Measurements from ENCODE around the gene CARMIL1. TPM values are rescaled to one million over a fixed set of nuclear protein-coding genes. Genes with fewer than 3 reads are reported as not detected.

CARMIL1 gene
- total and polyA plus RNA-seq, 10 of the 15 experiments (the other 5 are each of a cell fraction or from before 2014, with no cell fraction given) = 6.4 to 18.1 (median 10.3) TPM

GRCh38 chr6:25309886-25310285 lies 30.7 kb downstream of the CARMIL1 start (continued):
- TF ChIP-seq ZNF687 (IDR thresholded peaks at IDR 0.05) (no peak), SIN3A (IDR thresholded peaks at IDR 0.05; ENCODE audit: low read depth, low read length) (no peak)
- TF ChIP-seq, protein P1, sequence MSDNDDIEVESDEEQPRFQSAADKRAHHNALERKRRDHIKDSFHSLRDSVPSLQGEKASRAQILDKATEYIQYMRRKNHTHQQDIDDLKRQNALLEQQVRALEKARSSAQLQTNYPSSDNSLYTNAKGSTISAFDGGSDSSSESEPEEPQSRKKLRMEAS (IDR thresholded peaks at IDR 0.05; ENCODE audit: low read depth, low read length) = no peak
- TF ChIP-seq, protein P2, sequence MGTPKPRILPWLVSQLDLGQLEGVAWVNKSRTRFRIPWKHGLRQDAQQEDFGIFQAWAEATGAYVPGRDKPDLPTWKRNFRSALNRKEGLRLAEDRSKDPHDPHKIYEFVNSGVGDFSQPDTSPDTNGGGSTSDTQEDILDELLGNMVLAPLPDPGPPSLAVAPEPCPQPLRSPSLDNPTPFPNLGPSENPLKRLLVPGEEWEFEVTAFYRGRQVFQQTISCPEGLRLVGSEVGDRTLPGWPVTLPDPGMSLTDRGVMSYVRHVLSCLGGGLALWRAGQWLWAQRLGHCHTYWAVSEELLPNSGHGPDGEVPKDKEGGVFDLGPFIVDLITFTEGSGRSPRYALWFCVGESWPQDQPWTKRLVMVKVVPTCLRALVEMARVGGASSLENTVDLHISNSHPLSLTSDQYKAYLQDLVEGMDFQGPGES (IDR thresholded peaks at IDR 0.05) = no peak

GRCh38 chr6:25311331-25311840 lies 32.2 kb downstream of the CARMIL1 start:
- SMC1A ChIA-PET (ENCODE audit: uncharacterized antibody, unreplicated experiment) = interaction anchor here (0.8 to 2.0 kb wide), 3 partner anchors 15 to 32 kb away, joined by 3 to 4 read pairs (median 3); no protein-coding TSS in a partner anchor
- intact Hi-C loops (cut with micrococcal nuclease; ENCODE audit: unreplicated experiment) = no loop called here
- WGBS (ENCODE audit: insufficient coverage, insufficient replicate concordance, low lambda C conversion rate, missing lambda C conversion rate) = 0% methylated on average over 1 of the region's 1 CpG
- BruUV-seq (replicated peaks) = no TSS peak
- no peak overlapping the region for H3K4me2 ChIP-seq (ENCODE audit: control insufficient read depth, insufficient read depth)
- H3K9me3 ChIP-seq (replicated peaks; ENCODE audit: control insufficient read depth, insufficient read depth, low read length) = no peaks in the 10 kb centered on the region
- H3K27me3 ChIP-seq (replicated peaks in 1 of 2; ENCODE audit: control insufficient read depth in 2 of 2, insufficient read depth in 2 of 2, low read length in 1 of 2) = no peaks in the 10 kb centered on the region
- no peak overlapping the region for H3K4me3 ChIP-seq
- POLR2A ChIA-PET = no interaction called here
- no peak for ATAC-seq
- RAD21 ChIA-PET (ENCODE audit: unreplicated experiment) = interaction anchor here (0.9 to 2.4 kb wide), 2 partner anchors 46 to 58 kb away, joined by 3 to 7 read pairs; no protein-coding TSS in a partner anchor
- H3K36me3 ChIP-seq (ENCODE audit: control insufficient read depth in 2 of 2, insufficient read depth in 2 of 2, low read length in 1 of 2) = no peaks in the 10 kb centered on the region
- H4K20me1 ChIP-seq (ENCODE audit: control insufficient read depth, insufficient read depth) = no peaks in the 10 kb centered on the region
- no peak for FAIRE-seq
- no peaks in the 10 kb centered on the region for H3K4me1 ChIP-seq (ENCODE audit: control insufficient read depth, insufficient read depth, low read length)
- H2AFZ ChIP-seq (ENCODE audit: control insufficient read depth, low read depth, low read length) = no peak overlapping the region
- in situ Hi-C loops (cut with MboI) = no loop called here
- CTCF ChIA-PET = interaction anchor here (0.8 to 3.2 kb wide), 3 partner anchors 11 to 179 kb away, joined by 3 to 12 read pairs (median 3); partner anchors contain the start of gene CARMIL1
- no peak overlapping the region for H3K27ac ChIP-seq (ENCODE audit: control insufficient read depth, insufficient read depth)
- no peak for DNase-seq (ENCODE audit: low read depth, low spot score)
- peaks cover 1% of the 10 kb centered on the region for H3K79me2 ChIP-seq (ENCODE audit: control insufficient read depth, insufficient read depth, low read length)
- TF ChIP-seq, protein P3, sequence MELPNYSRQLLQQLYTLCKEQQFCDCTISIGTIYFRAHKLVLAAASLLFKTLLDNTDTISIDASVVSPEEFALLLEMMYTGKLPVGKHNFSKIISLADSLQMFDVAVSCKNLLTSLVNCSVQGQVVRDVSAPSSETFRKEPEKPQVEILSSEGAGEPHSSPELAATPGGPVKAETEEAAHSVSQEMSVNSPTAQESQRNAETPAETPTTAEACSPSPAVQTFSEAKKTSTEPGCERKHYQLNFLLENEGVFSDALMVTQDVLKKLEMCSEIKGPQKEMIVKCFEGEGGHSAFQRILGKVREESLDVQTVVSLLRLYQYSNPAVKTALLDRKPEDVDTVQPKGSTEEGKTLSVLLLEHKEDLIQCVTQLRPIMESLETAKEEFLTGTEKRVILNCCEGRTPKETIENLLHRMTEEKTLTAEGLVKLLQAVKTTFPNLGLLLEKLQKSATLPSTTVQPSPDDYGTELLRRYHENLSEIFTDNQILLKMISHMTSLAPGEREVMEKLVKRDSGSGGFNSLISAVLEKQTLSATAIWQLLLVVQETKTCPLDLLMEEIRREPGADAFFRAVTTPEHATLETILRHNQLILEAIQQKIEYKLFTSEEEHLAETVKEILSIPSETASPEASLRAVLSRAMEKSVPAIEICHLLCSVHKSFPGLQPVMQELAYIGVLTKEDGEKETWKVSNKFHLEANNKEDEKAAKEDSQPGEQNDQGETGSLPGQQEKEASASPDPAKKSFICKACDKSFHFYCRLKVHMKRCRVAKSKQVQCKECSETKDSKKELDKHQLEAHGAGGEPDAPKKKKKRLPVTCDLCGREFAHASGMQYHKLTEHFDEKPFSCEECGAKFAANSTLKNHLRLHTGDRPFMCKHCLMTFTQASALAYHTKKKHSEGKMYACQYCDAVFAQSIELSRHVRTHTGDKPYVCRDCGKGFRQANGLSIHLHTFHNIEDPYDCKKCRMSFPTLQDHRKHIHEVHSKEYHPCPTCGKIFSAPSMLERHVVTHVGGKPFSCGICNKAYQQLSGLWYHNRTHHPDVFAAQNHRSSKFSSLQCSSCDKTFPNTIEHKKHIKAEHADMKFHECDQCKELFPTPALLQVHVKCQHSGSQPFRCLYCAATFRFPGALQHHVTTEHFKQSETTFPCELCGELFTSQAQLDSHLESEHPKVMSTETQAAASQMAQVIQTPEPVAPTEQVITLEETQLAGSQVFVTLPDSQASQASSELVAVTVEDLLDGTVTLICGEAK (IDR thresholded peaks at IDR 0.05; ENCODE audit: borderline replicate concordance) = no peak
- no peak for TF ChIP-seq CBX5 (IDR thresholded peaks at IDR 0.05; ENCODE audit: low read depth)
- H3K9ac ChIP-seq (ENCODE audit: control insufficient read depth, insufficient read depth, low read length) = no peak overlapping the region
